ENCODE data around the gene MTARC1.

DNA sequence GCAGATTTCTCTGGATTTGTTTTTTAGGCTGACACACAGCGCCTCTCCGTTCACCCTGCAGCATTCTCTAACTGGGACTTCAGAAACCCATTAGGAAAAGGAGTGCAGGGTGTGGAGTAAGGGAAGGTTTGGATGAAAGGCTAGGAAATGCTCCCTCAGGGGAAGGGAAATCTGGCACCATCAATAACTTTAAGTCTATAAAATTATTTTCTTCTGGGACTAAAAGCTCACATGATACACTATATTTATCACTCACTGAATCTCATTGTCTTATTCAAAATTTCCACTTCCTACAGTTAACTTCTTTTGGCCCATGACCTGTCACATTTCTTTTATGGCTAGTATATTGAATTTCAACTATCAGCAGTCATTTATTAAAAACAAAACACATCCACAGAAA is 46.7 kb downstream of the MTARC1 start:
- TF ChIP-seq, protein P1, sequence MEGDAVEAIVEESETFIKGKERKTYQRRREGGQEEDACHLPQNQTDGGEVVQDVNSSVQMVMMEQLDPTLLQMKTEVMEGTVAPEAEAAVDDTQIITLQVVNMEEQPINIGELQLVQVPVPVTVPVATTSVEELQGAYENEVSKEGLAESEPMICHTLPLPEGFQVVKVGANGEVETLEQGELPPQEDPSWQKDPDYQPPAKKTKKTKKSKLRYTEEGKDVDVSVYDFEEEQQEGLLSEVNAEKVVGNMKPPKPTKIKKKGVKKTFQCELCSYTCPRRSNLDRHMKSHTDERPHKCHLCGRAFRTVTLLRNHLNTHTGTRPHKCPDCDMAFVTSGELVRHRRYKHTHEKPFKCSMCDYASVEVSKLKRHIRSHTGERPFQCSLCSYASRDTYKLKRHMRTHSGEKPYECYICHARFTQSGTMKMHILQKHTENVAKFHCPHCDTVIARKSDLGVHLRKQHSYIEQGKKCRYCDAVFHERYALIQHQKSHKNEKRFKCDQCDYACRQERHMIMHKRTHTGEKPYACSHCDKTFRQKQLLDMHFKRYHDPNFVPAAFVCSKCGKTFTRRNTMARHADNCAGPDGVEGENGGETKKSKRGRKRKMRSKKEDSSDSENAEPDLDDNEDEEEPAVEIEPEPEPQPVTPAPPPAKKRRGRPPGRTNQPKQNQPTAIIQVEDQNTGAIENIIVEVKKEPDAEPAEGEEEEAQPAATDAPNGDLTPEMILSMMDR (IDR thresholded peaks at IDR 0.05) = no peak
- TF ChIP-seq POLR2AphosphoS5 (IDR thresholded peaks at IDR 0.05) (no peak), POLR2A (IDR thresholded peaks at IDR 0.05) (no peak), EP300 (IDR thresholded peaks at IDR 0.05) (no peak)

All from upper lobe of left lung (tissue), 4 donors.